Neutrophil (primary cell): ENCODE measurements around the gene ZFP36L2.

Source experiments
- H3K27ac ChIP-seq: fragments of 200-600 bp; sonication (generic); 2 replicates; pipeline ENCODE4 v1.5.1; 2016; ENCODE audit warnings: mild to moderate bottlenecking, moderate library complexity
- H3K27me3 ChIP-seq: fragments of 200-600 bp; sonication (generic); 2 replicates; pipeline ENCODE4 v1.6.0; 2016; ENCODE audit warnings: mild to moderate bottlenecking
- H3K36me3 ChIP-seq: fragments of 200-600 bp; sonication (generic); 2 replicates; pipeline ENCODE4 v1.5.1; 2017
- H3K4me1 ChIP-seq, 2 experiments: fragments of 200-600 bp in 1 of 2; sonication (generic) in 1 of 2; 1 replicate in 1 of 2; 2 replicates in 1 of 2; pipeline versions ENCODE4 v1.5.1 to v1.6.1; 2013 to 2016; ENCODE audit warnings: low read depth in 1 of 2, low read length in 1 of 2, mild to moderate bottlenecking in 1 of 2, moderate library complexity in 1 of 2; ENCODE audit not compliant: control insufficient read depth in 1 of 2, insufficient read depth in 1 of 2
- H3K4me3 ChIP-seq, 2 experiments: fragments of 200-600 bp in 1 of 2; sonication (generic) in 1 of 2; 1 replicate in 1 of 2; 2 replicates in 1 of 2; pipeline ENCODE4 v1.5.1; 2013 to 2016; ENCODE audit warnings: low read depth in 1 of 2, low read length in 1 of 2, mild to moderate bottlenecking in 1 of 2, moderate library complexity in 1 of 2
- H3K9me3 ChIP-seq: fragments of 200-600 bp; sonication (generic); 2 replicates; pipeline ENCODE4 v1.5.1; 2016
- TF ChIP-seq, protein P1 (sequence below): fragments of 200-600 bp; sonication (generic); IDR thresholded peaks from 2 replicates; pipeline ENCODE4 v1.5.1; 2016; ENCODE audit warnings: antibody characterized with exemption

Gene ZFP36L2

GRCh38 chr2:43270461-43270860, 44.1 kb upstream of the ZFP36L2 start:
- TF ChIP-seq, protein P1, sequence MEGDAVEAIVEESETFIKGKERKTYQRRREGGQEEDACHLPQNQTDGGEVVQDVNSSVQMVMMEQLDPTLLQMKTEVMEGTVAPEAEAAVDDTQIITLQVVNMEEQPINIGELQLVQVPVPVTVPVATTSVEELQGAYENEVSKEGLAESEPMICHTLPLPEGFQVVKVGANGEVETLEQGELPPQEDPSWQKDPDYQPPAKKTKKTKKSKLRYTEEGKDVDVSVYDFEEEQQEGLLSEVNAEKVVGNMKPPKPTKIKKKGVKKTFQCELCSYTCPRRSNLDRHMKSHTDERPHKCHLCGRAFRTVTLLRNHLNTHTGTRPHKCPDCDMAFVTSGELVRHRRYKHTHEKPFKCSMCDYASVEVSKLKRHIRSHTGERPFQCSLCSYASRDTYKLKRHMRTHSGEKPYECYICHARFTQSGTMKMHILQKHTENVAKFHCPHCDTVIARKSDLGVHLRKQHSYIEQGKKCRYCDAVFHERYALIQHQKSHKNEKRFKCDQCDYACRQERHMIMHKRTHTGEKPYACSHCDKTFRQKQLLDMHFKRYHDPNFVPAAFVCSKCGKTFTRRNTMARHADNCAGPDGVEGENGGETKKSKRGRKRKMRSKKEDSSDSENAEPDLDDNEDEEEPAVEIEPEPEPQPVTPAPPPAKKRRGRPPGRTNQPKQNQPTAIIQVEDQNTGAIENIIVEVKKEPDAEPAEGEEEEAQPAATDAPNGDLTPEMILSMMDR = no peak
- Histone ChIP-seq H3K4me1 (peaks cover 0 to 7% of the 10 kb centered on the region in 2 experiments), H3K27ac (no peak overlapping the region)

GRCh38 chr2:43269706-43270105, 43.3 kb upstream of the ZFP36L2 start:
- no peaks in the 10 kb centered on the region for H3K9me3 ChIP-seq
- H3K4me1 ChIP-seq = peaks cover 0 to 7% of the 10 kb centered on the region in 2 experiments
- no peaks in the 10 kb centered on the region for H3K27me3 ChIP-seq
- TF ChIP-seq, protein P1 = no peak
- no peaks in the 10 kb centered on the region for H3K36me3 ChIP-seq
- no peak overlapping the region for H3K4me3 ChIP-seq
- H3K27ac ChIP-seq = no peak overlapping the region

More at GRCh38 chr2:43270461-43270860, 44.1 kb upstream of the ZFP36L2 start:
- no peak overlapping the region for H3K4me3 ChIP-seq
- no peaks in the 10 kb centered on the region for H3K27me3 ChIP-seq
- H3K36me3 ChIP-seq = no peaks in the 10 kb centered on the region
- no peaks in the 10 kb centered on the region for H3K9me3 ChIP-seq

- Histone ChIP-seq H3K9me3 (no peaks in the 10 kb centered on the region), H3K4me3 (no peak overlapping the region), H3K4me1 (peaks cover 0 to 7% of the 10 kb centered on the region in 2 experiments), H3K27ac (no peak overlapping the region), H3K27me3 (no peaks in the 10 kb centered on the region), H3K36me3 (no peaks in the 10 kb centered on the region)
- TF ChIP-seq, protein P1 = no peak
These were observed 42.7 kb upstream of the ZFP36L2 start for GRCh38 chr2:43269074-43269572.

DNA sequence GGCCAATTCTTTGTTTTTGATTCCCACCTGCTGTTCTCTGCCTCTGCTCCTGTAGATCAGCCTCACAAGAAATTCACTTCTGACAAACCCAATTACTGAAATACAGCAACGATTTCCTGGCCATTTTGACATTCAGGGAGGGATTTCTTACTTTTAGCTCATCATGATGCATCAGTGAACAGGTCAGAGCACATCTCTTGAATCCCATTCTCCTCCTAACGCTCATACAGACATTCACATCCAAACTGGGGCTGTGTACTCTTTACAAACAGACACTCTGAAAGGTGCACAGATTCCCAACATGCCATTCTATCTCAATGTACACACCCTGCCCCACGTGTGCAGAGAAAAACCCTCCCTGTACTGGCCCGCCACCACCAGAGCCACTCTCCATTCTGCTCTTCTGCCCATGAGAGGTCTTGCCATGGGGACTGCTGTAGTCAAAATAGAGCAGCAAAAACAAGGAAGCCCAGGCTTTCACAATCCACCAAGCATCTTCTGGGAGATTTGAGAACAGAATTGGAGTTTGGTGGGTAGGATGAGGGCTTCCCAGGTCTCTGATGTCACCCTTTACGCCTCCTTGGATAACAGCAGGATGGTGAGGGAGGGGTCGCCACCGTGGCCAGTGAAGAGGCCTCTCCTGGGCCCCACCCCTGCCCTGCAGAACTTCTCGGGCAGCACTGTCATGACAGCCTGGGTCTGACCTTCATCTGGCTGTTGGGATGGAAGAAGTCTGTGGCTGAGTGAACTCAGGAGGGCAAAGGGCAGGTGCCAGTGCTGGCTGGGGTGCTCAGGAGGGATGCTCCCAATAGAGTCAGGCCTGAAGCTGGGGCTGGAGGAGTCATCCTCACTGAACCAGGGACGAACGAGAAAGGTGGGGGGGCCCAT, 41.9 kb upstream of the ZFP36L2 start:
- H3K27me3 ChIP-seq = no peaks in the 10 kb centered on the region
- no peaks in the 10 kb centered on the region for H3K9me3 ChIP-seq
- peaks cover 0 to 7% of the 10 kb centered on the region in 2 experiments for H3K4me1 ChIP-seq
- no peak overlapping the region for H3K27ac ChIP-seq
- TF ChIP-seq, protein P1 = no peak
- no peaks in the 10 kb centered on the region for H3K36me3 ChIP-seq
- H3K4me3 ChIP-seq = no peak overlapping the region

- H3K4me3 ChIP-seq = no peak overlapping the region
- no peaks in the 10 kb centered on the region for H3K9me3 ChIP-seq
- no peaks in the 10 kb centered on the region for H3K27me3 ChIP-seq
- H3K4me1 ChIP-seq = peaks cover 0 to 7% of the 10 kb centered on the region in 2 experiments
- no peaks in the 10 kb centered on the region for H3K36me3 ChIP-seq
- H3K27ac ChIP-seq = no peak overlapping the region
- TF ChIP-seq, protein P1 = no peak
These were observed 41.0 kb upstream of the ZFP36L2 start for GRCh38 chr2:43267381-43267780.
